ENCODE data around the gene HSPA12A.

- TF ChIP-seq CTCF (IDR thresholded peaks at IDR 0.05): no peak
- TF ChIP-seq POLR2A (IDR thresholded peaks at IDR 0.05): no peak
- TF ChIP-seq EP300 (IDR thresholded peaks at IDR 0.05): no peak
These were observed 42.9 kb upstream of the HSPA12A start for GRCh38 chr10:116785282-116785681.
